HEK293T (cell line): ENCODE results near the gene PLCB1.
"Not testable (repeated sequence)": the region's sequence is repeated elsewhere in the genome, so short reads cannot be mapped to it uniquely, and the experiment has no call there.

Source experiments
- ARNT ChIP-seq: fragments of 450-650 bp; IDR thresholded peaks from 2 replicates; pipeline ENCODE4 v1.6.1; 2017; ENCODE audit warnings: mild to moderate bottlenecking
- BHLHE40 ChIP-seq: fragments of 450-650 bp; IDR thresholded peaks from 2 replicates; pipeline ENCODE4 v1.6.1; 2016; ENCODE audit warnings: mild to moderate bottlenecking, moderate library complexity, borderline replicate concordance
- ELF4 ChIP-seq: fragments of 450-650 bp; IDR thresholded peaks from 2 replicates; pipeline ENCODE4 v1.6.1; 2017; ENCODE audit warnings: antibody characterized with exemption
- FOXA1 ChIP-seq: fragments of 450-650 bp; IDR thresholded peaks from 2 replicates; pipeline ENCODE4 v1.6.1; 2016; ENCODE audit warnings: mild to moderate bottlenecking
- FOXM1 ChIP-seq: fragments of 450-650 bp; IDR thresholded peaks from 2 replicates; pipeline ENCODE4 v1.6.1; 2017; ENCODE audit warnings: mild to moderate bottlenecking, borderline replicate concordance
- HDGF ChIP-seq: fragments of 450-650 bp; IDR thresholded peaks from 2 replicates; pipeline ENCODE4 v1.6.1; 2017; ENCODE audit warnings: antibody characterized with exemption, borderline replicate concordance
- L3MBTL2 ChIP-seq: fragments of 450-650 bp; conservative IDR thresholded peaks from 2 replicates; pipeline ENCODE4 v1.6.1; 2016; ENCODE audit warnings: mild to moderate bottlenecking
- SP1 ChIP-seq: fragments of 450-650 bp; IDR thresholded peaks from 2 replicates; pipeline ENCODE4 v1.6.1; 2017
- SUZ12 ChIP-seq: fragments of 450-650 bp; IDR thresholded peaks from 2 replicates; pipeline ENCODE4 v1.6.1; 2016; ENCODE audit warnings: mild to moderate bottlenecking
- TARDBP ChIP-seq: fragments of 450-650 bp; IDR thresholded peaks from 2 replicates; pipeline ENCODE4 v1.6.1; 2016
- ZNF384 ChIP-seq: fragments of 450-650 bp; IDR thresholded peaks from 2 replicates; pipeline ENCODE4 v1.6.1; 2016

DNA sequence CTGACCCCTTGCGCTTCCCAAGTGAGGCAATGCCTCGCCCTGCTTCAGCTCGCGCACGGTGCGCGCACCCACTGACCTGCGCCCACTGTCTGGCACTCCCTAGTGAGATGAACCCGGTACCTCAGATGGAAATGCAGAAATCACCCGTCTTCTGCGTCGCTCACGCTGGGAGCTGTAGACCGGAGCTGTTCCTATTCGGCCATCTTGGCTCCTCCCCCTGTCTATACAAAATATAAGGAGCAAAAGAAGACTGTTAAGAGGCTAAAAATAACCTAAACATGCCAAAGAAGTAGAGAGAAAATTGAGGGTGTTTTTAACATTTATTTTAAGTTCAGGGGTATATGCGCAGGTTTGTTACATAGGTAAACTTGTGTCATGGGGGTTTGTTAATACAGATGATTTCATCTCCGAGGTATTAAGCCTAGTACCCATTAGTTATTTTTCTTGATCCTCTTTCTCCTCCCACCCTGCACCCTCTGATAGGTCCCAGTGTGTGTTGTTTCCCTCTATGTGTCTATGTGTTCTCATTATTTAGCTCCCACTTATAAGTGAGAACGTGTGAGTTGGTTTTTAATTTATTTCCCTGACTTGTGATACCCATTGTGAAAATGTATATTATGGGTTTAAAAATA is 469.0 kb downstream of the PLCB1 start:
- not testable (repeated sequence) for TF ChIP-seq SP1, BHLHE40, ELF4, TARDBP, ZNF384, HDGF, FOXM1, ARNT, L3MBTL2, SUZ12, FOXA1
